HL-60 (cell line): ENCODE data around the gene ANKRD49.

Experiments
- DNase-seq, 2 experiments: peaks; one replicate each; pipeline ENCODE4 v3.0.0-alpha.2; 2010 to 2020; ENCODE audit warnings: low read depth in 1 of 2, low spot score in 1 of 2
- H3K27ac ChIP-seq: fragments of 250-450 bp; sonication (Bioruptor Pico); replicated peaks from 2 replicates; pipeline ENCODE4 v1.5.1; 2020; ENCODE audit warnings: mild to moderate bottlenecking, moderate library complexity
- H3K27me3 ChIP-seq: fragments of 250-450 bp; sonication (Bioruptor Pico); 2 replicates; pipeline ENCODE4 v1.5.1; 2021; ENCODE audit warnings: mild to moderate bottlenecking, moderate library complexity; ENCODE audit not compliant: insufficient read depth, poor library complexity, severe bottlenecking
- H3K4me3 ChIP-seq: replicated peaks from 2 replicates; pipeline ENCODE4 v1.5.1; 2011; ENCODE audit warnings: mild to moderate bottlenecking, control low read depth, low read length; ENCODE audit not compliant: insufficient read depth
- CTCF ChIP-seq: IDR thresholded peaks from one replicate; pipeline ENCODE4 v1.5.1; 2011; ENCODE audit warnings: low read length, control low read depth, inconsistent platforms; ENCODE audit not compliant: insufficient read depth
- GABPA ChIP-seq: IDR thresholded peaks from 2 replicates; pipeline ENCODE4 v1.6.1; 2012; ENCODE audit warnings: low read depth
- POLR2AphosphoS5 ChIP-seq: IDR thresholded peaks from 2 replicates; pipeline ENCODE4 v1.6.1; 2012; ENCODE audit warnings: low read depth
- REST ChIP-seq: IDR thresholded peaks from 2 replicates; pipeline ENCODE4 v1.6.1; 2012; ENCODE audit warnings: low read depth; ENCODE audit not compliant: insufficient replicate concordance
- SPI1 ChIP-seq: IDR thresholded peaks from 2 replicates; pipeline ENCODE4 v1.6.1; 2012; ENCODE audit warnings: low read depth, mild to moderate bottlenecking, borderline replicate concordance

Gene ANKRD49

GRCh38 chr11:94513091-94513490 is 19.3 kb downstream of the ANKRD49 start:
- no peak for DNase-seq
- no peak overlapping the region for H3K27ac ChIP-seq
- H3K27me3 ChIP-seq = no peaks in the 10 kb centered on the region
- no peak for TF ChIP-seq GABPA
- no peak for TF ChIP-seq REST
- TF ChIP-seq SPI1 = no peak
- TF ChIP-seq CTCF = no peak
- no peak for TF ChIP-seq POLR2AphosphoS5
- no peak overlapping the region for H3K4me3 ChIP-seq

GRCh38 chr11:94515398-94515797 is 21.6 kb downstream of the ANKRD49 start:
- no peak for TF ChIP-seq SPI1
- Histone ChIP-seq H3K27me3 (no peaks in the 10 kb centered on the region), H3K4me3 (no peak overlapping the region), H3K27ac (no peak overlapping the region)
- DNase-seq = no peak

GRCh38 chr11:94516725-94517124 is 22.9 kb downstream of the ANKRD49 start:
- Histone ChIP-seq H3K27ac (no peak overlapping the region), H3K27me3 (no peaks in the 10 kb centered on the region), H3K4me3 (no peak overlapping the region)
- DNase-seq = no peak
- TF ChIP-seq SPI1 (no peak), GABPA (no peak), POLR2AphosphoS5 (no peak), REST (no peak), CTCF (no peak)

GRCh38 chr11:94518300-94518699 is 24.5 kb downstream of the ANKRD49 start:
- TF ChIP-seq POLR2AphosphoS5 (no peak), REST (no peak), GABPA (no peak), CTCF (no peak), SPI1 (no peak)
- no peaks in the 10 kb centered on the region for H3K27me3 ChIP-seq
- H3K27ac ChIP-seq = no peak overlapping the region
- DNase-seq = no peak
- no peak overlapping the region for H3K4me3 ChIP-seq
